IPS DF 4.7 (cell line): ENCODE measurements around the gene LMBRD1.
"Not testable (repeated sequence)": the region's sequence is repeated elsewhere in the genome, so short reads cannot be mapped to it uniquely, and the experiment has no call there.

ENCODE experiments used
- DNase-seq: peaks from one replicate; pipeline ENCODE4 v3.0.0-alpha.2; 2013; ENCODE audit warnings: low spot score; ENCODE audit errors: extremely low read depth

LMBRD1 gene

GRCh38 chr6:69756366-69756765 is 40.4 kb downstream of the LMBRD1 start:
- DNase-seq: no peak

- DNase-seq: no peak
Observed at GRCh38 chr6:69735027-69735426, 61.8 kb downstream of the LMBRD1 start.

- DNase-seq: no peak
Observed at GRCh38 chr6:69732640-69733039, 64.2 kb downstream of the LMBRD1 start.

GRCh38 chr6:69732045-69732444 is 64.8 kb downstream of the LMBRD1 start:
- no peak for DNase-seq

GRCh38 chr6:69729870-69730449 is 66.8 kb downstream of the LMBRD1 start:
- DNase-seq: no peak

- no peak for DNase-seq
Observed at GRCh38 chr6:69722683-69723082, 74.1 kb downstream of the LMBRD1 start.

- no peak for DNase-seq
Observed at GRCh38 chr6:69719602-69720193, 77.1 kb downstream of the LMBRD1 start.

GRCh38 chr6:69706724-69707123 is 90.1 kb downstream of the LMBRD1 start:
- no peak for DNase-seq

- DNase-seq: no peak
Observed at GRCh38 chr6:69705954-69706353, 90.9 kb downstream of the LMBRD1 start.

- no peak for DNase-seq
Observed at GRCh38 chr6:69704916-69705315, 91.9 kb downstream of the LMBRD1 start.

GRCh38 chr6:69699655-69700054 is 97.2 kb downstream of the LMBRD1 start:
- no peak for DNase-seq

- DNase-seq: no peak
Observed at GRCh38 chr6:69696273-69696672, 100.5 kb downstream of the LMBRD1 start.

GRCh38 chr6:69693762-69694161 is 103.0 kb downstream of the LMBRD1 start:
- DNase-seq: no peak

- DNase-seq: no peak
Observed at GRCh38 chr6:69690986-69691385, 105.8 kb downstream of the LMBRD1 start.

- no peak for DNase-seq
Observed at GRCh38 chr6:69680302-69680701, 116.5 kb downstream of the LMBRD1 start.

- DNase-seq: no peak
Observed at GRCh38 chr6:69673298-69673697, 123.5 kb downstream of the LMBRD1 start.

- no peak for DNase-seq
Observed at GRCh38 chr6:69668916-69669315, 127.9 kb downstream of the LMBRD1 start.

- DNase-seq: not testable (repeated sequence)
Observed at GRCh38 chr6:69666779-69667178, 130.0 kb downstream of the LMBRD1 start.

- DNase-seq: no peak
Observed at GRCh38 chr6:69665437-69665836, 131.4 kb downstream of the LMBRD1 start.

GRCh38 chr6:69664551-69664950 is 132.3 kb downstream of the LMBRD1 start:
- DNase-seq: no peak

GRCh38 chr6:69663215-69663614 is 133.6 kb downstream of the LMBRD1 start:
- DNase-seq: no peak

GRCh38 chr6:69650703-69651102 is 146.1 kb downstream of the LMBRD1 start:
- no peak for DNase-seq

- no peak for DNase-seq
Observed at GRCh38 chr6:69647726-69648125, 149.1 kb downstream of the LMBRD1 start.

GRCh38 chr6:69643688-69644087 is 153.1 kb downstream of the LMBRD1 start:
- DNase-seq: no peak
